ENCODE results near the gene SPRTN. TPM values are rescaled to one million over a fixed set of nuclear protein-coding genes. Genes with fewer than 3 reads are reported as not detected.

SPRTN gene
- polyA plus RNA-seq, 1 donor from 2014 or later, result 11.8 TPM

DNA sequence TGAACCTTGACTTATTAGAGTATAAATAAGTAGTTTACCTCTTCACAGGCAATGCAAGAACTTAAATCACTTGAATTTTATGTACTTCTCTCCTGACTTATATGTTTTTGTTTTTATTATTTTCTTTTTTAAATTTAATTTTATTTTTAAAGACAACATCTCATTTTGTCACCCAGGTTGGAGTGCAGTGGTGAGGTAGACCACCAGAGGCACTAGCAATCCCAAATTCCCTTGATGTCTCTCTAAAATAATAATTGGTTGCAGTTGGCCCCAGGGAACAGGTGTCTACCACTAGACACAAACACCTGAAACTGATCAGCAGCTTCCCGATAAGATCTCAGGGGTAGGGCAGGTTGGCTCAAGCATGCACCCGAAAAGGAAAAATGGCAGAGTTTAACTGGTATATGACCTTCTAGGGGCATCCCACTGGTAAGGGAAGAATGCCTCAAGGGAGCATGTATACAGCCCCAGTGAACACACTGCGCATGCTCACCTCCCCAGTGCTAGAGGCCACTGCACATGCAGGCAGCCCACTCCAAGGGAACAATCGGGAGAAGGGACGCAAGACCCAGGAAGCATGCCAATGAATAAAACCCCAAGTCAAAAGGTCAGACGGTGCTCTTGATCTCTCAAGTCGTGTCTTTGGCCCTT is 15.1 kb upstream of the SPRTN start:
- no peak overlapping the region for H3K27ac ChIP-seq (ENCODE audit: low read length)
- H3K9me2 ChIP-seq (ENCODE audit: insufficient read depth, low read length), result no peaks in the 10 kb centered on the region
- no peaks in the 10 kb centered on the region for H4K20me1 ChIP-seq (ENCODE audit: insufficient read depth)
- no peaks in the 10 kb centered on the region for H3F3A ChIP-seq (ENCODE audit: insufficient read depth, low read length, poor library complexity, severe bottlenecking)
- no peaks in the 10 kb centered on the region for H3K27me3 ChIP-seq (ENCODE audit: insufficient read depth, low read depth, low read length)
- H3K36me3 ChIP-seq (ENCODE audit: insufficient read depth, low read length), result no peaks in the 10 kb centered on the region
- H2AFZ ChIP-seq (ENCODE audit: low read depth, low read length), result no peak overlapping the region
- H3K9ac ChIP-seq (ENCODE audit: low read length), result no peak overlapping the region
- H3K4me3 ChIP-seq (ENCODE audit: low read length), result no peak overlapping the region
- no peak overlapping the region for H3K4me2 ChIP-seq (ENCODE audit: low read length)
- H3K9me3 ChIP-seq (ENCODE audit: low read length), result no peaks in the 10 kb centered on the region
- no peak for TF ChIP-seq EZH2 (IDR thresholded peaks at IDR 0.05; ENCODE audit: borderline replicate concordance, insufficient read depth, low read length, poor library complexity, severe bottlenecking)
- TF ChIP-seq EP300 (conservative IDR thresholded peaks at IDR 0.05; ENCODE audit: poor library complexity, severe bottlenecking), result no peak
- TF ChIP-seq, protein P1, sequence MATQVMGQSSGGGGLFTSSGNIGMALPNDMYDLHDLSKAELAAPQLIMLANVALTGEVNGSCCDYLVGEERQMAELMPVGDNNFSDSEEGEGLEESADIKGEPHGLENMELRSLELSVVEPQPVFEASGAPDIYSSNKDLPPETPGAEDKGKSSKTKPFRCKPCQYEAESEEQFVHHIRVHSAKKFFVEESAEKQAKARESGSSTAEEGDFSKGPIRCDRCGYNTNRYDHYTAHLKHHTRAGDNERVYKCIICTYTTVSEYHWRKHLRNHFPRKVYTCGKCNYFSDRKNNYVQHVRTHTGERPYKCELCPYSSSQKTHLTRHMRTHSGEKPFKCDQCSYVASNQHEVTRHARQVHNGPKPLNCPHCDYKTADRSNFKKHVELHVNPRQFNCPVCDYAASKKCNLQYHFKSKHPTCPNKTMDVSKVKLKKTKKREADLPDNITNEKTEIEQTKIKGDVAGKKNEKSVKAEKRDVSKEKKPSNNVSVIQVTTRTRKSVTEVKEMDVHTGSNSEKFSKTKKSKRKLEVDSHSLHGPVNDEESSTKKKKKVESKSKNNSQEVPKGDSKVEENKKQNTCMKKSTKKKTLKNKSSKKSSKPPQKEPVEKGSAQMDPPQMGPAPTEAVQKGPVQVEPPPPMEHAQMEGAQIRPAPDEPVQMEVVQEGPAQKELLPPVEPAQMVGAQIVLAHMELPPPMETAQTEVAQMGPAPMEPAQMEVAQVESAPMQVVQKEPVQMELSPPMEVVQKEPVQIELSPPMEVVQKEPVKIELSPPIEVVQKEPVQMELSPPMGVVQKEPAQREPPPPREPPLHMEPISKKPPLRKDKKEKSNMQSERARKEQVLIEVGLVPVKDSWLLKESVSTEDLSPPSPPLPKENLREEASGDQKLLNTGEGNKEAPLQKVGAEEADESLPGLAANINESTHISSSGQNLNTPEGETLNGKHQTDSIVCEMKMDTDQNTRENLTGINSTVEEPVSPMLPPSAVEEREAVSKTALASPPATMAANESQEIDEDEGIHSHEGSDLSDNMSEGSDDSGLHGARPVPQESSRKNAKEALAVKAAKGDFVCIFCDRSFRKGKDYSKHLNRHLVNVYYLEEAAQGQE (IDR thresholded peaks at IDR 0.05; ENCODE audit: borderline replicate concordance), result no peak
- TF ChIP-seq TAF1 (IDR thresholded peaks at IDR 0.05; ENCODE audit: low read depth), result no peak
- no peak for TF ChIP-seq RAD21 (conservative IDR thresholded peaks at IDR 0.05)
- TF ChIP-seq MXI1 (conservative IDR thresholded peaks at IDR 0.05; ENCODE audit: poor library complexity, severe bottlenecking), result no peak
- no peak for TF ChIP-seq POLR2AphosphoS5 (IDR thresholded peaks at IDR 0.05)
- TF ChIP-seq SMC3 (conservative IDR thresholded peaks at IDR 0.05; ENCODE audit: poor library complexity), result no peak
- TF ChIP-seq, protein P2, sequence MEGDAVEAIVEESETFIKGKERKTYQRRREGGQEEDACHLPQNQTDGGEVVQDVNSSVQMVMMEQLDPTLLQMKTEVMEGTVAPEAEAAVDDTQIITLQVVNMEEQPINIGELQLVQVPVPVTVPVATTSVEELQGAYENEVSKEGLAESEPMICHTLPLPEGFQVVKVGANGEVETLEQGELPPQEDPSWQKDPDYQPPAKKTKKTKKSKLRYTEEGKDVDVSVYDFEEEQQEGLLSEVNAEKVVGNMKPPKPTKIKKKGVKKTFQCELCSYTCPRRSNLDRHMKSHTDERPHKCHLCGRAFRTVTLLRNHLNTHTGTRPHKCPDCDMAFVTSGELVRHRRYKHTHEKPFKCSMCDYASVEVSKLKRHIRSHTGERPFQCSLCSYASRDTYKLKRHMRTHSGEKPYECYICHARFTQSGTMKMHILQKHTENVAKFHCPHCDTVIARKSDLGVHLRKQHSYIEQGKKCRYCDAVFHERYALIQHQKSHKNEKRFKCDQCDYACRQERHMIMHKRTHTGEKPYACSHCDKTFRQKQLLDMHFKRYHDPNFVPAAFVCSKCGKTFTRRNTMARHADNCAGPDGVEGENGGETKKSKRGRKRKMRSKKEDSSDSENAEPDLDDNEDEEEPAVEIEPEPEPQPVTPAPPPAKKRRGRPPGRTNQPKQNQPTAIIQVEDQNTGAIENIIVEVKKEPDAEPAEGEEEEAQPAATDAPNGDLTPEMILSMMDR (IDR thresholded peaks at IDR 0.05; ENCODE audit: poor library complexity, severe bottlenecking), result no peak
- H3K79me2 ChIP-seq (replicated peaks; ENCODE audit: insufficient read depth, low read length), result no peaks in the 10 kb centered on the region

DNA sequence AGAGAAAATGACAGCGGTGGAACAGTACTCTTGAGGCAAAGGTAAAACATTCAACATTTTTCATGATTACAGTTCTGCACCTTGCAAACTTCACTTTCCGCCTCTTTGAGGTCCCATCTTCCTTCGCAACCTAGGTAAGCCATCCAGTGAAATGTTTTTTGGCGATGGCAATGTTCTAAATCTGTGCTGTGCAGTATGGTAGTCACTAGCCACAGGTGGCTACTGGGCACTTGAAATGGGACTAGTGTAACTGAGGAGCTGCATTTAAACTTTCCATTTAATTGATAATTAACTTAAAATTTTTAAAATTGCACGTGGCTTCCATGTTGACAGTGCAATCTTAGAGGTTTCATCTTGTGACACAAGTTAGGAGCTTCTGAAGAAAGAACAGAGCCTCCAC is 13.4 kb upstream of the SPRTN start:
- H3K9me3 ChIP-seq (ENCODE audit: low read length), result no peaks in the 10 kb centered on the region

More for the DNA sequence above, 13.4 kb upstream of the SPRTN start:
- no peak for TF ChIP-seq RAD21 (conservative IDR thresholded peaks at IDR 0.05)
- TF ChIP-seq EZH2 (IDR thresholded peaks at IDR 0.05; ENCODE audit: borderline replicate concordance, insufficient read depth, low read length, poor library complexity, severe bottlenecking), result no peak
- no peak for TF ChIP-seq MXI1 (conservative IDR thresholded peaks at IDR 0.05; ENCODE audit: poor library complexity, severe bottlenecking)
- TF ChIP-seq, protein P2 (IDR thresholded peaks at IDR 0.05; ENCODE audit: poor library complexity, severe bottlenecking), result no peak
- no peak for TF ChIP-seq SMC3 (conservative IDR thresholded peaks at IDR 0.05; ENCODE audit: poor library complexity)
- TF ChIP-seq POLR2AphosphoS5 (IDR thresholded peaks at IDR 0.05), result no peak
- TF ChIP-seq, protein P1 (IDR thresholded peaks at IDR 0.05; ENCODE audit: borderline replicate concordance), result no peak
- TF ChIP-seq EP300 (conservative IDR thresholded peaks at IDR 0.05; ENCODE audit: poor library complexity, severe bottlenecking), result no peak
- no peak for TF ChIP-seq TAF1 (IDR thresholded peaks at IDR 0.05; ENCODE audit: low read depth)
- Histone ChIP-seq H3K4me2 (ENCODE audit: low read length) (no peak overlapping the region), H3K4me3 (ENCODE audit: low read length) (no peak overlapping the region), H3K27me3 (ENCODE audit: insufficient read depth, low read depth, low read length) (no peaks in the 10 kb centered on the region), H2AFZ (ENCODE audit: low read depth, low read length) (no peak overlapping the region), H3F3A (ENCODE audit: insufficient read depth, low read length, poor library complexity, severe bottlenecking) (no peaks in the 10 kb centered on the region), H3K36me3 (ENCODE audit: insufficient read depth, low read length) (no peaks in the 10 kb centered on the region), H3K9me2 (ENCODE audit: insufficient read depth, low read length) (no peaks in the 10 kb centered on the region), H4K20me1 (ENCODE audit: insufficient read depth) (no peaks in the 10 kb centered on the region), H3K9ac (ENCODE audit: low read length) (no peak overlapping the region), H3K27ac (ENCODE audit: low read length) (no peak overlapping the region), H3K79me2 (replicated peaks; ENCODE audit: insufficient read depth, low read length) (no peaks in the 10 kb centered on the region)

Data from neural cell (in vitro differentiated cells).